Hematopoietic multipotent progenitor cell (in vitro differentiated cells): Measurements from ENCODE around the gene ADAMTS3. TPM values are rescaled to one million over a fixed set of nuclear protein-coding genes. Genes with fewer than 3 reads are reported as not detected.
"Not testable (repeated sequence)": the region's sequence is repeated elsewhere in the genome, so short reads cannot be mapped to it uniquely, and the experiment has no call there.

Experiments used
- DNase-seq, 3 donors: peaks; one replicate each; pipeline ENCODE4 v3.0.0-alpha.2; 2011 to 2015; ENCODE audit warnings: low read depth in 2 of 3, low spot score in 2 of 3
- total RNA-seq: library from RNA; depleted of rRNA; stranded (reverse); fragments of >200 nt; gene quantifications from one replicate; pipeline ENCODE4 v1.2.3, GENCODE V29; 2012

The ADAMTS3 gene
- total RNA-seq, 1 donor, result 1.1 TPM

DNA sequence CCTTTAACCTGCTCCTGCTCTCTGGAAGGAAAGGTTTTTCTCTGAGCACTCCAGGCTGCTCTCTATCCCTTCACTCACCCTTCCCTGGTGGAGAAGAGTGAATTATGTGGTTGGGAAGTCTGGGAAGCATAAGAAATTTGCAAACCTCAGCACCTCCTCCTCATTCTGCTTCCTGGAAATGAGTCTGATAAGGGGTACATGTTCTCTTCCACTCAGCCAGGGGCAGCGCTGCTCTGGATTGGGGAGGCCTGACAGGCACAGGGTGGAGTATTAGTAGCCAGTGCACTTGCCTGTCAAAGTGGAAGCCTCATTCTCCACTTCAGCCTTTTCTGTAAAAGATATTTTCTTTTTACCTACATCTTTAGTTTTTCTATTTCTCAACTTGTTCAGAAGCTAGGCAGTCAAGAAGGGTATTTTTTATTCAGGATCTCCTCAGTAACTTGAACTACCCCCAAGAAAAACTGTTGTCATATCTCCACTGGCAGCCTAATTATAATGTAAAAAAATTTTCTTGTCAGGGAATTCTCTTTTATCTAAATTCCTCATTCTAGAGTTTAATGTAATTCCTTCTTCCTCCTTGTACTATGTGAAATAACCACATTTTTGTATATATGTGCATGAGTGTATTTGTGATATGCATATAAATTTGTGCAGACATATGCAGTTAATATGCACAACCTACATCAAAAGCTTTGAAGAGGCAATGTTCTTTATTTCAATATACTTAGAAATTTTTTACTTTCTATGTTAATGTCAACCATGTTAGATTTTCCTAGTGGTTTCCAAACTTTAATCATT, 15.3 kb downstream of the ADAMTS3 start:
- no peak for DNase-seq

DNA sequence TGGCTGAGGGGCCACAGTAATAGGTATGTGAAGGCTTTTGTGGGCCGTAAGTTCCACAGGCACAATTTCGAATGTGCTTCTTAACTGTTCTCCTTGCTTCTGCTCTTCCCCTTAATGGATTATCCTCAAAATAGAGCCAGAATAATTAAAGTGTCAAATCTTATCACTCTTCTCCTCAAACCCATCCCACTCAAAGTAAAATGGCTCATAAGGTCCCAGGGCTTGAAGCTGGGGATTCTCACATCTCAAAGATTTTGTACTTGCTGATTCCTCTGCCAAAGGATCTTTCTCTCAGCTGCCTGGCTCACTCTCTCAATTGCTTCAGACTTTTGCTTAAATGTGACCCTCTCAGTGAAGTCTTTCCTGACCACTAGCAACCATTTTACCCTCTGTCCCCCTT, 16.6 kb downstream of the ADAMTS3 start:
- DNase-seq, result no peak

DNA sequence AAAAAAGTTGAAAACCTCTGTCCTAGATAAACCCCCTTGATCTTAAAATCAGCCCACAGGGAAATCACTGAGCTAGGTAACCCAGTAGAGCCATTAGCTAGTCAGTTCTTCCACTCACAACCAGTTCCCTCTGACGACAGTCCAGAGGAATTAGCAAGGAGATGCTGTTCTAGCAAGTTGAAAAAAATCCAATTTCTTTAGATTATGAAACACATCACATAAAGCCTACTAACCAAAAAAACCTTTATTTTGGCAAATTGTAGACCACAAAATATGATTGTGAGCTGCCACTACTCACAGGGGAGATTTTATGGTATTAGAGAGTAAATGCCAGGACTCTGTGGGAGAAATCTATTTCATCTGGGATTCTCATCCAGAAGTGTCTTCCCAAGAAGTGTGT, 22.6 kb downstream of the ADAMTS3 start:
- DNase-seq, result no peak

DNA sequence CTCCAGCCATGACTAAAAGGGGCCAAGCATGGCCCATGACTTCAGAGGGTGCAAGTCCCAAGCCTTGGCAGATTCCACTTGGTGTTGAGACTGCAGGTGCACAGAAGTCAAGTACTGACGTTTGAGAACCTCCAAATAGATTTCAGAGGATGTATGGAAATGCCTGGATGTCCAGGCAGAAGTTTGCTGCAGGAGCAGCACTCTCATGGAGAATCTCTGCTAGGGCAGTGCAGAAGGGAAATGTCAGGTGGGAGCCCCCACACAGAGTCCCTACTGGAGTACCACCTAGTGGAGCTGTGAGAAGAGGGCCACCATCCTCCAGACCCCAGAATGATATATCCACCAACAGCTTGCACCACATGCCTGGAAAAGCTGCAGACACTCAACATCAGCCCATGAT, 28.3 kb downstream of the ADAMTS3 start:
- not testable (repeated sequence) for DNase-seq

DNA sequence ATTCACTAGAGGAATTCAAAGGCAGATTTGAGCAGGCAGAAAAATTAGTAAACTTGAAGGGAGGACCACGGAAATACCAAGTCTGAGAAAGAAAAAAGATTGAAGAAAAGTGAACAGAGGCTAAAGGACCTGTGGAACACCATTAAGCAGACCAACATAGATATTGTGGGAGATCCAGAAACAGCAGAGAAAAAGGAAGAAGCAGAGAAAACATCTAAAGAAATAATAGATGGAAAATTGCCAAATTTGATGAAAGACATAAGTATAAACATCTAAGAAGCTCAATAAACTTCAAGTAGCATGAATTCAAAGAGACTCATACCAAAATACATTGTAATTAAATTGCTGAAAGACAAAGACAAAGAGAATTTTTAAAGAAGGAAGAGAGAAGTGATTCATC, 31.0 kb downstream of the ADAMTS3 start:
- no peak for DNase-seq

DNA sequence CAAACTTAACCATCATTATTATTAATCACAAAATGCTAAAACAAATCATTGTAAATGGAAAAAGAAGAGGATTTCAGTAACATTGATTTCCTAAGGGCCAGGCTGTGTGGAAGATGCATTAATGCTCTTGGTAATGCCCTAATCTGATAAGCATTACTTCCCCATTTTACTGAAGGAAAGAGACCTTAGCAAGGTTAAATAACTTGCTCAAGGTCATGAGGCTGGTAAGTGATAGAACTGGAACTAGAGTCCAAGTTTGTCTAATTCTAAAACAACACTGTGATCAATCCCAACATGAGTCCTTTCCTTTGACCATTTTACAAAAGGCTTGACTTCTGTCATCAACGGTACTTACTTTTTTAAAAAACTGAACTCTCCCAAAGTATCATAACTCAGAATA, 32.6 kb downstream of the ADAMTS3 start:
- no peak for DNase-seq

DNA sequence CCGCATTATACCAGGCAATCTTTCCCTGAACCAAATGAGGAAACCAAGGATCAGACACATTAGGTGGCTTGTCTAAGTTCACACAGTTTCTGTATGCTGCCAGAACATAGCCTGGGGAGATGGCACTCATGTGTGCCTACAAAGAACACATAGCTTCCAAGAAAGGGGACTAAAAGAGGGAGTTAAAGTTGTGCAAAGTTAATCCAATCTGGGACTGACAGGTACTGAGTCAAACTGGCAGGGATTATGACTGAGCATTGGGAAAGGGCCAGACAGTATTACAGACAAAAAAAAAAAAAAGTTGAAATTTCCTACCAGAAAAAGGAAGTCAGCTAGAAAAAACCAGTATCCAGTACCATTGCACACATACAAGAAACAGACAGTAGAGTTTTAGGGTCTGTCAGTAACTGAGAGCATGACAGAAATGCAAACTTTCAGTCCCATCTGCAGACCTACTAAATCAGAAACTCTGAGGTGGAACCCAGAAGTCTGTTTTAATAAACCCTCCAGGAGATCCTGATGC, 37.2 kb downstream of the ADAMTS3 start:
- no peak for DNase-seq

DNA sequence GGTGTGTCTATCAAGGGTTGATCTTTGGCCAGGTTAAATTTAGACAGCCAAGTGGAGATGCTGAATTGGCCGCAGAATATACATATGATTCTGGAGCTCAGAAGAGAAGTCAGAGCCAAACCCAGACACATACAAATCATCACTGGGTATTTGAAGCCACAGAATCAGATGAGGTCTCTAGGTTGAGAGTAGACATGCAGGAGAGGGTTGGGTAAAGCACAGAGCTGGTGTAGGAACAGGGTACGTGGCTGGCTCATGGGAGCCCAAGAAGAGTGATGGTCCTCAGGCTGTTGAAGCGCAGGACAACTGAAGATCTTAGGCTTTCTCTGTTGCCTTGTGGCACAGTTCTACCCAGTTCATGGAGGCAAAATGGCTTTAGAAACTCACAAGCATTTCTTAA, 37.7 kb downstream of the ADAMTS3 start:
- DNase-seq, result no peak

DNA sequence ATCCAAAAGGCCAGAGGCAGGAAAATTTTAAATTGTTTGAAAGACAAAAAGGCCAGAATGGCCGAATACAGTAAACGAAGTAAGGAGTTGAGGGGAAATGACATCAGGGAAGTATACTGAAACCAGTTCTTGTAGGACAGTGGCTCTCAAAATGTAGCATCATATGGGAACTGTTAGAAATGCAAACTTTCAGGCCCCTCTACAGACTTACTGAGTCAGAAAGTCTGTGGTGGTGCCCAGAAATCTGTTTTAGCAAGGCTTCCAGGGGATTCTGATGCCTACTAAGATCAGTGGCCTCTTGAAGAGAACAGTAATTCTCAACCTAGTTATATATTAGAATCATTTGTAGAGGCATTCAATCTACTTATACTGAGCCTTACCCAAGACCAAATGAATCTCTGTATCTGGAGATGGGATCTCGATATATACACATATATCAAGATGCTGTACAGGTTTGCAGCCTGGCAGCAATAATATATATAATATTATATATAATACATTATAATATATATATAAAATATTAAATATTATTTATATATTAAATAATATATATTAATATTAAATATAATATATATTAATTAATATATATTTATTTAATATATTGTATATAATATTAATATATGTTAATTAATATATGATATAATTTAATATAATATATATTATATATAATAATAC, 39.7 kb downstream of the ADAMTS3 start:
- DNase-seq, result no peak

DNA sequence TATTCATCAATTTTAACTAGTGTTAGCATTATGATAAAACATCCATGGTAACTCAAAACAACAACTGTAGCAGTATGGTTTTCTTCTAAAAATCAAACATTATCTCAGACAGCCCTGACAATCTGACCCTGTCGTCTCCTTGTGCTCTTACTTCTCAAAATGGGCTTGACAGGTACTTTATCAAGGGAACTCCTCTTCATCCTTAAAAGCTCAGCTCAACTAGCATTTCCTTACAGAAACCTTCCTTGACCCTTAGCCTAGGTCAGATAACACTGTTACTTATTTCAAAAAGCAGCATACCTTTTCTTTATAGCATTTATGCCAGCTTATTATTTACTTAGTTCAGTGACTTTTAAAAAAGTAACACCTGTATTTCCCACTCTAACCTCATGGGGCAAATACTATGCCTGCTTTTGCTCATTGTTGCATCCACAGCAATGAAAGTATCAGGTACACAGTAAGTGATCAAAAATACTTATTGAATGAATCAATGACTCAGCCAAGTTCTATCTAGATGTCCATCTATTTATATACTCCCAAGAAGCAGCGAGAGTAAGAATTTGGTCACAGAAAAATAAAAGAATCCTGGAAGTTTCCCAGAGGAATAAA, 41.9 kb downstream of the ADAMTS3 start:
- no peak for DNase-seq

DNA sequence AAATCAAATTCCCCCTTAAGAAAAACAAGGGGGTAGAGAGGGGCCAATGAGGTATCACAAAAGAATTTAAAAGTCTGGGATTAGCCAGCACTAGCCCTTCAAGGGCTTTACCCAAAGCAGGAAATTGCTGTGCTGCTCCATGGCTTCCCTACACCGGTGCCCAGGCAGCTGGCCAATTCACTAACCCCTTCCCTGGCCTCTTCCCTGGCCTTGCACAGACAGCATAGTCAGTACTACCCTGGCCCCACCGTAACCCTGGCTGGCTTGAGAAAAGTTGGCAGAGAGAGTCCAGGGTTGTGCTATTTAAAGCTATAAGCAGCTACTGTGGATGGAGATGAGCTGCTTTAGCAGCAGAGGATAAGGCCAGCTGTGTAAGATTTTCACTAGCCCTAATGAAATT, 43.1 kb downstream of the ADAMTS3 start:
- no peak for DNase-seq

DNA sequence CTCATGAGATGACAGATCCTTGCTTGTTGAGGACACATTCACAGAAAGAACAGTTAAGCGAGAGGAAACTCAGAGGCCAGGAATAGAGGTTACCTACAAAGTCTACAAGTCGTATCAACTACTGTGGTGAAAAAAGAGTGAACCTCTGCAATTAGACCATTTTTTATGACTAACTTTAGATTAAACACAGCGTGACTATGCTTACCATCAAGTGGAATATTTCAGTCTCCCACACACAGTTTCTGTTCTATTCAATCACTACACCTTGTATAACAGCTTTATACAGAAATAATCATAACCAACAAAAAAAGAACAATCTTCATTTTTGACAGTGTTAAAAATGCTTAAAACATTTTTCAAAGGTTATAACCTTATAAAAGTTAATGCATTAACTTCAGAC, 46.6 kb downstream of the ADAMTS3 start:
- DNase-seq, result no peak

DNA sequence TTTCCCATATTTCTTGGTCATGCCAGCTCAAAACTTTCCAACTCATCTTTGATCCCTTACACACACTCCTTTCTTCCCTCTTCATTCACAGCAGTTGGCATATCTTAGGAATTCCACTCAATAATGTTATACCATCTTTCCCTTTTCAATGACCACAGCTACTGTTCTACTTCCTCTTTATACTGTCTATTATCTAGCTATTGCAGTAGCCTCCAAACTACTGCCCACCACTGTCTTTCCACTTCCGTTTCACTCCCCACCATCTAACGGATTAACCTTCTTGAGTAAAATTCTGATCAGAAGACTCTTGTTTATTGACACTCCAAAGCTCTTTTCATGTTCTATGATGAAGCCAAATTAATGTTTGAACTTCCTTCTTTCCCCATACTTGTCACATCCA, 55.8 kb downstream of the ADAMTS3 start:
- peak in 1 of 3 donors; percentile 15 for DNase-seq

DNA sequence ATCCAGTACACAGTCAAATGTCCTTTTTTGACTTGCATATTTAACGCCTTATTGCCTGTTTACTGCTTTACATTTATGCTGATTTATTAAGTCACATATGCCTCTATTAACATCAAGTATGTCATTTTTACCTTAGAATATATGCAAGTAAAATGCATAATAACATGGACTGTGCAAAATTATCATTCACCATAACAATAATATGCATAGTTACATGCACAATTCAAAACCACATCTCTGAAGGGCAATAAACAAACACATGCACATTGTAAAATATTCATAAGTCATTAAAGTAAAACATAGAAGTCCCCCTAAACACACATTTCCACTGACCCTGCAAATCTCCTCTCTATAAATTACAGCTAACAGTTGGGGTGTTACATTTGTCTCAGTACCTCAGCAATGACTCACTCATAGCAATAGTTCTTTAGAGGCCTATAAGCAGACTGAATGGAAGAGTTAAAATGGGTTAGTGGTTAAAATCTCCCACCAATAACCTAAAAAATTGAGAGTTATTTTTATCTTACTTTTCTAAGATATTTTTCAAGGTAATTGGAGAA, 61.1 kb downstream of the ADAMTS3 start:
- no peak for DNase-seq

DNA sequence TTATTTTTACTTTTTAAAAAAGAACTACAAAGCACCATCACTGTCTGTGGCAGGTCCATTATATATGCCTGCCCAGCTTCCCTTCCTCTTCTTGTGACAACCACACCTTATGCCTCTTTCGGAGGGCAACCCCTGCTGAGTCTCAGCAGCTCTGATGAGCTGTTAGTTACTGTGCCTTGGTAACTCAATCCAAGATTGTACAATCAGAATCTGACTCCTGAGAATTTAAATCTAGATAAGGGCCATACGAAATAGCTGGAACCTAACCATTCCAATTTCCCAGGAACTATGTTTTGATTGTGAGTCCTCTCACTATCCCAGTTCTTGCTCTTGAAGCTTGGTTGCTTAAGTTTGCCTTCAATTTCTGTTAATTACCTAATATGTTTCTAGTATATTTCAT, 61.9 kb downstream of the ADAMTS3 start:
- no peak for DNase-seq

DNA sequence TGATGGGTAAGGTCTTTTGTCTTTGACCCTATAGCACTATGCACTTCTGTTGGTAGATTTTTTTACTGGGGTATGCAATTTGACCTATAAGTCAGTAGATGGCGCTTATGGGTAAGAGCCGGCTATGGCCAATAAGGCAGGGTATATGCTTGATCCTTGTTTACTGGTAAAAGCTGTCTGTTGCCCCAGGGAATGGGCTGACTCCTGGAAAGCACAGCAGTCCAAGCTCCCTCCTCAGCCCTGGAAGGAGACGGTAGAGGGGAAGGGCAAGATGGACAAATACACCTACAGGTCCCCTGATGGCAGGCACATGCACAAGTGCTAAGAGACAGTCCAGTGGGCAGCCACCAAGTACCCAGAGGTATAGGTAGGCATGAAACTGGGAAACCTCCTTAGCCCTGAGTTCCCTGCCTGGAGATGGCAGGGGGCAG, 63.7 kb downstream of the ADAMTS3 start:
- peak in 2 of 3 donors; percentile 17 to 36 for DNase-seq

DNA sequence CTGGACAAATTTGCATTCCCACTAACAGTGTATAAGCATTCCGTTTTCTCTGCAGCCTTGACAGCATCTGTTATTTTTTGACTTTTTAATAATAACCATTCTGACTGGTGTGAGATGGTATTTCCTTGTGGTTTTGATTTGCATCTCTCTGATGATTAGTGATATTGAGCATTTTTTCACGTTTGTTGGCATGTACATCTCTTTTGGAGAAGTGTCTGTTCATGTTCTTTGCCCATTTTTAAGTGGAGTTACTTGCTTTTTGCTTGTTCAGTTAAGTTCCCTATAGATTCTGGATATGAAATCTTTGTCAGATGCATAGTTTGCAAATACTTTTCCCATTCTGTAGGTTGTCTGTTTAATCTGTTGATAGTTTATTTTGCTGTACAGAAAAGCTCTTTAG, 68.8 kb downstream of the ADAMTS3 start:
- no peak for DNase-seq

DNA sequence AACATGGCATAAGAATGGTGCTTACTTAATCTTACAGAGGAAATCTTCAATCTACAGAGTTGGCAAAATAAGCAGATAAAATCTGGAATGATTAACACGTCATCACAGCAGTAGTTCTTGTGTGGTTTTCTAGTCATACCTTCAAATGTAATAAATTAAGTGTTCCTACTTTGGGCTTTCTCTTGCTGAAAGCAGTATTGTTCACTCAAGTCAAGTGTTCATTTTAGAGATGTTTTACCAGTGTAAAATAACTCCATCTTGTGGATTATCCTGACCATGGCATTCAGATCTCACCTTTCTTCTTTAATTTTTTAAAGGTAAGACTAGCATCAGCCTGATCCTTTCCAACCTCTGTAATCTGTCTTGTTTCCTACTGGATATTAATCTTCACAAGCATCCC, 72.9 kb downstream of the ADAMTS3 start:
- DNase-seq, result no peak

DNA sequence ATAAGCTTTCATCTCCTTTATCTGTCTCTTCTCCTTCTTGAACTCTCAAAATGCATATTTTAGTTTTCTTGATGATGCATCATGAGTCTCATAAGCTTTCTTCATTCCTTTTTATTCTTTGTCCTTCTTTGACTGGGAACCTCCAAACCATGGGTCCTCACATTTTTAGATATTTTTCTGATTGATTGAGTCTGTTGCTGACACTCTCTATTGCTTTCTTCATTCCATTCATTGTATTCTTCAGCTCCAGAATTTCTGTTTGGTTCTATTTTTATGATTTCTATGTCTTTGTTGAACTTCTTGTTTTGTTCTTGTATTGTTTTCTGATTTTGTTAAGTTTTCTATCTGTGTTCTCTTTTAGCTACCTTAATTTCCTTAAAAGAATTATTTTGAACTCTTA, 74.9 kb downstream of the ADAMTS3 start:
- DNase-seq, result no peak

DNA sequence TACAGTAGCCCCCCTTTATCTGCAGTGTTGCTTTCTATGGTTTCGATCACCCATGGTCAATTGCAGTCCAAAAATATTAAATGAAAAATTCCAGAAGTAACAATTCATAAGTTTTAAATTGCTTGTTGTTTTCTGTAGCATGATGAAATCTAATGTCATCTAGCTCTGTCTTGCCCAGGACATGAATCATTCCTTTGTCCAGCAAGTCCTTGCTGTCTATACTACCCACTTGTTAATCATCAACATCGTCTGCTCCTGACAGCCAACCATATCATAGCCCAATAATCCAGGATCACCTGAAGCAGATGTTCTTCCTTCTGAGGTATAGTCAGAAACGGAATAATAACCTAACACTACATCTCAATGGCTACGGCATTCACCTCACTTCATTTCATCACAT, 79.8 kb downstream of the ADAMTS3 start:
- DNase-seq, result no peak

DNA sequence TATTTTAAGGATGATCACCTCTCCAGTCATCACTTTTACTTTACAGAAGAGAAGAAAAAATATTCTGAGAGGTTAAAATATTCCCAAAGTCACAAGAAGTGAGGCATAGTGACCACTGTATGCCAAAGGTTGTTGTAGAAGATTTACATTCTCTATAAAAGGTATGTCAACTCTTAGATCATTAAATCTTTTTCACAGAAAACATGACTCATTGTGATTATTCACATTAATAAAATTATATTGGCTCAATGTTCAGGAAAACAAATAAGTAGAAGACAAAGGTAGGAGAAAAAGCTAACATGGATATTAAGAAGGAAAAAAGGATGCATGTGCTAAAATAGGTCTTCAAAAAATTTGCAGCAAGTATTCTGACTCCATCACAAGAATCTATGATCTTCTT, 82.0 kb downstream of the ADAMTS3 start:
- DNase-seq, result no peak
